DOHH2 (cell line): ENCODE results near the gene KDM5A.

Experiments used
- H3F3A ChIP-seq: fragments of 200-600 bp; sonication (generic), shearing (Covaris generic); 2 replicates; pipeline ENCODE4 v1.6.0; 2016; ENCODE audit warnings: antibody characterized with exemption, mild to moderate bottlenecking; ENCODE audit not compliant: control insufficient read depth, insufficient read depth
- H3K27ac ChIP-seq: fragments of 200-600 bp; sonication (generic); 2 replicates; pipeline ENCODE4 v1.5.1; 2014; ENCODE audit warnings: low read depth, mild to moderate bottlenecking, low read length, moderate library complexity
- H3K27me3 ChIP-seq: fragments of 200-600 bp; sonication (generic); 2 replicates; pipeline ENCODE4 v1.6.1; 2014; ENCODE audit warnings: mild to moderate bottlenecking, low read length, mixed read lengths; ENCODE audit not compliant: control insufficient read depth
- H3K36me3 ChIP-seq: fragments of 200-600 bp; sonication (generic); 2 replicates; pipeline ENCODE4 v1.6.1; 2014; ENCODE audit warnings: mild to moderate bottlenecking, low read length, moderate library complexity, mixed read lengths; ENCODE audit not compliant: control insufficient read depth
- H3K4me1 ChIP-seq: fragments of 200-600 bp; sonication (generic); 2 replicates; pipeline ENCODE4 v1.6.1; 2014; ENCODE audit warnings: mild to moderate bottlenecking, low read length, mixed read lengths; ENCODE audit not compliant: control insufficient read depth
- H3K4me2 ChIP-seq: fragments of 200-600 bp; sonication (generic); 2 replicates; pipeline ENCODE4 v1.6.0; 2014; ENCODE audit warnings: mild to moderate bottlenecking, low read length, moderate library complexity
- H3K4me3 ChIP-seq: fragments of 200-600 bp; sonication (generic); 2 replicates; pipeline ENCODE4 v1.5.1; 2014; ENCODE audit warnings: mild to moderate bottlenecking, low read length, mixed read lengths
- H3K79me2 ChIP-seq: fragments of 200-600 bp; sonication (generic); 2 replicates; pipeline ENCODE4 v1.6.1; 2014; ENCODE audit warnings: mild to moderate bottlenecking, low read length, mixed read lengths; ENCODE audit not compliant: control insufficient read depth
- H3K9me2 ChIP-seq: fragments of 200-600 bp; sonication (generic); replicated peaks from 2 replicates; pipeline ENCODE4 v1.6.1; 2014; ENCODE audit warnings: mild to moderate bottlenecking, low read length, mixed read lengths; ENCODE audit not compliant: control insufficient read depth
- H3K9me3 ChIP-seq: fragments of 200-600 bp; sonication (generic); 2 replicates; pipeline ENCODE4 v1.6.1; 2014; ENCODE audit warnings: antibody characterized with exemption, low read length, mixed read lengths; ENCODE audit not compliant: control insufficient read depth, insufficient read depth
- H4K20me1 ChIP-seq: fragments of 200-600 bp; sonication (generic); 2 replicates; pipeline ENCODE4 v1.6.0; 2014; ENCODE audit warnings: low read depth, mild to moderate bottlenecking, antibody characterized with exemption, low read length, moderate library complexity; ENCODE audit not compliant: control insufficient read depth, insufficient read depth
- CTCF ChIP-seq: fragments of 200-600 bp; sonication (generic); IDR thresholded peaks from one replicate; pipeline ENCODE4 v1.5.1; 2014; ENCODE audit warnings: antibody characterized with exemption, mild to moderate bottlenecking, low read depth, low read length; ENCODE audit not compliant: poor library complexity, severe bottlenecking
- EZH2phosphoT487 ChIP-seq: fragments of 200-600 bp; sonication (generic); IDR thresholded peaks from 2 replicates; pipeline ENCODE4 v1.6.1; 2017; ENCODE audit warnings: borderline replicate concordance, mild to moderate bottlenecking, antibody characterized with exemption, low read length, moderate library complexity, mixed read lengths

The KDM5A gene

GRCh38 chr12:267581-268482 is 121.3 kb downstream of the KDM5A start:
- TF ChIP-seq CTCF (no peak), EZH2phosphoT487 (no peak)
- Histone ChIP-seq H3K27ac (no peak overlapping the region), H3K36me3 (no peaks in the 10 kb centered on the region), H3K4me2 (no peak overlapping the region), H3K9me3 (no peaks in the 10 kb centered on the region), H3K79me2 (no peaks in the 10 kb centered on the region), H4K20me1 (no peaks in the 10 kb centered on the region), H3K27me3 (peaks cover 23% of the 10 kb centered on the region), H3K4me1 (no peaks in the 10 kb centered on the region), H3K9me2 (no peaks in the 10 kb centered on the region), H3K4me3 (no peak overlapping the region), H3F3A (no peaks in the 10 kb centered on the region)

GRCh38 chr12:265096-265495 is 124.0 kb downstream of the KDM5A start:
- H3F3A ChIP-seq: no peaks in the 10 kb centered on the region
- H3K4me1 ChIP-seq: no peaks in the 10 kb centered on the region
- H3K36me3 ChIP-seq: no peaks in the 10 kb centered on the region

GRCh38 chr12:264269-264668 is 124.9 kb downstream of the KDM5A start:
- no peaks in the 10 kb centered on the region for H3K4me1 ChIP-seq
- H3K79me2 ChIP-seq: no peaks in the 10 kb centered on the region
- H4K20me1 ChIP-seq: no peaks in the 10 kb centered on the region
- peaks cover 31% of the 10 kb centered on the region for H3K27me3 ChIP-seq
- no peaks in the 10 kb centered on the region for H3K9me2 ChIP-seq
- H3K36me3 ChIP-seq: no peaks in the 10 kb centered on the region
- no peak overlapping the region for H3K4me2 ChIP-seq
- H3K9me3 ChIP-seq: no peaks in the 10 kb centered on the region
- no peak for TF ChIP-seq CTCF
- TF ChIP-seq EZH2phosphoT487: no peak
- no peak overlapping the region for H3K27ac ChIP-seq
- H3K4me3 ChIP-seq: no peak overlapping the region
- no peaks in the 10 kb centered on the region for H3F3A ChIP-seq

More at GRCh38 chr12:265096-265495, 124.0 kb downstream of the KDM5A start:
- TF ChIP-seq CTCF (no peak), EZH2phosphoT487 (no peak)
- Histone ChIP-seq H3K9me2 (no peaks in the 10 kb centered on the region), H3K4me3 (no peak overlapping the region), H3K79me2 (no peaks in the 10 kb centered on the region), H3K9me3 (no peaks in the 10 kb centered on the region), H3K27me3 (peaks cover 29% of the 10 kb centered on the region), H3K4me2 (no peak overlapping the region), H4K20me1 (no peaks in the 10 kb centered on the region), H3K27ac (no peak overlapping the region)
